Limb (tissue), 2 donors: ENCODE results near the gene SETBP1.

Source experiments
- DNase-seq, 2 donors: peaks; one replicate each; pipeline ENCODE4 v3.0.0-alpha.2; 2016; ENCODE audit errors: extremely low spot score in 2 of 2

The SETBP1 gene

GRCh38 chr18:44866103-44866502 is 185.4 kb downstream of the SETBP1 start:
- DNase-seq, result no peak

- DNase-seq, result no peak
Measured at GRCh38 chr18:44869533-44869932, 188.8 kb downstream of the SETBP1 start.

- DNase-seq, result no peak
Measured at GRCh38 chr18:44870631-44871502, 190.2 kb downstream of the SETBP1 start.

- no peak for DNase-seq
Measured at GRCh38 chr18:44871771-44872170, 191.1 kb downstream of the SETBP1 start.

GRCh38 chr18:44876024-44876423 is 195.3 kb downstream of the SETBP1 start:
- no peak for DNase-seq

DNA sequence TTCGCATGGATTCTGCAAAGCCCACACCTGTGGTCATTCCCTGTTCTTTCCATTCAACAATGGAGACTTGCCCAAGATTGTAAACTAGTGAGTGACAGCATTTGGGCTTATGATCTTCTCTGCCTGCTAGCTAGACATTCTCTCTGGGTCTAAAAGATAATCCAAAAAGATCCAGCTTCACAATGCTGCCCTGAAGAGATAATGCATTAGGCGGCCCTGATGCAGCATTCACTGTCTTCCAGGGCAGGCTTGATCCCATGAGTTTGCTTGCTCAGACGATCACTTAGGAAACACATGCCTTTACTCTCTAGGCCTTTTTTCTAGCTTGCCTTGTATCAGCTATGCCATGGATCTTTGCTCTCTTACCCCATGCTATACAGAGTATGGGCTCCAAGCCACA is 196.1 kb downstream of the SETBP1 start:
- DNase-seq, result no peak

GRCh38 chr18:44878335-44878734 is 197.6 kb downstream of the SETBP1 start:
- DNase-seq, result no peak

GRCh38 chr18:44880170-44880569 is 199.5 kb downstream of the SETBP1 start:
- DNase-seq, result no peak

DNA sequence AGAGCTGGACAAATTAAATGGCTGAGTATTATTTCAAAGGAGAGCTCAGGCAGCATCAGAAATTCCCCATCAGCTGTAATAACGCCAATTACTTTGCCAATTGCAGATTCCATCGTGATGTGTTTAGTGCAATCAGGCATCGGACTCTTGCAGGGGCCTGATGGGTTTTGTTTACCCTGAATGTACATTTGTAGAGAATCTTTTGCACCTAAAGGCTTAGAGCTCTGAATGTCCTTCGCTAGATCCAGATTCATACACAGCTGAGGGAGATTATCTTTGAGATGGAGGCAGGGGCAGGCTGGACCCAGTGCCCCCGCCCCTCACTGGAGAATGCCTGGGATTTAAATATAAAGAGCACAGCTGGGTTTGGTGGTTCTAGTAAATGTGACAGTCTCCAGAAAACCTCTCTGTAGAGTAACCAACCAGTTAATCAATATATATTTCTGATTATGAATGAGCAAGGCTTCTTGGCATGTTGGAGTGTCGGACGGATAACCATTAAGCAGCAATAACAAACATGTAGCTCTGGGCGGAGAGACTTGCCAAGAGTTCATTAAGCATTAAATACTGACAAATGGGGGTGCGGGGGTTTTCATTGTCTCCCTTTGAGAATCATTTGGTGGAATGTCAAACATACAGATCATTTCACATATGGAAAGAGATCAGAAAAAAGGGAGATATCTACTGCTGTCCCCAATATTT is 200.9 kb downstream of the SETBP1 start:
- DNase-seq, result no peak

GRCh38 chr18:44882163-44882868 is 201.6 kb downstream of the SETBP1 start:
- DNase-seq, result no peak

DNA sequence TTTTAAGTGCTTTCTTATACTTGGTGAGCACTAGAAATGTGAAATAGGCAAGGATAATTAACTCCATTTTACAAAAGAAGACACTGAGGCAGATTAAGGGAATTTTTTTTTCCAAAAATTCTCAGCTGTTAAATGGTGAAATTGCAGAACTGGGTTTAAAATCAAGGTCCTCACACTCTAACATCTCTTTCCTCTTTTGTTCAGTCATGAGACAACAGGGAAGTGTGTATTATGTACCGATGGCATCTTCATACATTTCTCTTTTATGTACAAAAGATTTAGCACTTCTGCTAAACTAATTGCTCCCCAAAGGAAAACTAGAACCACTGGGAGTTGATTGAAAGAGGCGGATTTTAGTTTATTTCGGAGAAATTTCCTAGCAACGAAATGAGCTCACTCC is 203.0 kb downstream of the SETBP1 start:
- DNase-seq, result no peak

- DNase-seq, result no peak
Measured at GRCh38 chr18:44884431-44884830, 203.7 kb downstream of the SETBP1 start.

GRCh38 chr18:44885507-44885906 is 204.8 kb downstream of the SETBP1 start:
- no peak for DNase-seq

- DNase-seq, result no peak
Measured at GRCh38 chr18:44887227-44887631, 206.5 kb downstream of the SETBP1 start.

GRCh38 chr18:44889111-44889510 is 208.4 kb downstream of the SETBP1 start:
- DNase-seq, result no peak

GRCh38 chr18:44893045-44893706 is 212.5 kb downstream of the SETBP1 start:
- no peak for DNase-seq

DNA sequence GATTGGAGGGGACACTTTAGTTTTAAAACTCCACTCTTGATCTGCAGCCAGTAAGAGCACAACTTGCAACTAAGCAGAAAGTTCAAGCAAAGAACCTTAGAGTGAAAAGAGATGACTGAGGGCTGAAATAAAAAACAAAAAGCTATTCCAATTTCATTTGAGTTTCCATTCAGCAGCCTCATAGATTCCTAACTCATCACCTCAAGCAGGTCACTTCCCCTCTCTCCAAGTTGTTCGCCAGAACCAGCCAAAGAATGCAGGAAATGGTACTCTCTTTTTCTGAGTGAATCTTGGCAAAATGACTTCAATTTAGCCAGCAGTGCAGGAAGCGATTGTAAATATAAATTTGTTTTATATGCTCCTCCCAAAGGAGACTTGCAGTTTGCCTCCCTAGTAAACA is 213.3 kb downstream of the SETBP1 start:
- no peak for DNase-seq

DNA sequence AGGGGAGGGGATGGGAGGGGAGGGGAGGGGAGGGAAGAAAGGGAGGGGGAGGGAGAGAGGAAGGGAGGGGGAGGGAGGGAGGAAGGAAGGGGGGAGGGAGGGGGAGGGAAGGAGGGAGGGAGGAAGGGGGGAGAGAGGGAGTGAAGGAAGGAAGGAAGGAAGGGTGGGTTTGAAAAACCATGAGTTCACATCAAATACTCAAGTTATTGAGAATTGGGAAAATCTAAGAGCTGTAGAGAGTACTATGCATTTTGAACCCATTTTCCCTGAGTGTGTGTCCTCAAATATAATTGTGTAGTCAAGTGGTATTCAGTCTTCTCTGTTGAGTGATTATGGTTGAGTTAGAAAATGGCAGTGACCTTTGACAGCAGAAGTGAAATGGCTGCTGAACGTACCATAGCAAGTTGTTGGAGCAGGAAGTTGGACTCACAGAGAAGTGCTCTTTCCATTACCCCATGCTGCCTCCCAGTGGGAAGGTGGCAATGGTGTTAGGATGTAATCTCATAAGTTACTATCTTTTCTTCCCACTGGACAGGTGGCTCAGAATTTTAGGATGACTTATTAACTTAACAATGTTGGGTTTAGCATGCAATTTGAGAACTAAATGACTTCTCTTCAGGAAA is 214.6 kb downstream of the SETBP1 start:
- DNase-seq, result no peak

GRCh38 chr18:44896846-44897245 is 216.2 kb downstream of the SETBP1 start:
- no peak for DNase-seq

DNA sequence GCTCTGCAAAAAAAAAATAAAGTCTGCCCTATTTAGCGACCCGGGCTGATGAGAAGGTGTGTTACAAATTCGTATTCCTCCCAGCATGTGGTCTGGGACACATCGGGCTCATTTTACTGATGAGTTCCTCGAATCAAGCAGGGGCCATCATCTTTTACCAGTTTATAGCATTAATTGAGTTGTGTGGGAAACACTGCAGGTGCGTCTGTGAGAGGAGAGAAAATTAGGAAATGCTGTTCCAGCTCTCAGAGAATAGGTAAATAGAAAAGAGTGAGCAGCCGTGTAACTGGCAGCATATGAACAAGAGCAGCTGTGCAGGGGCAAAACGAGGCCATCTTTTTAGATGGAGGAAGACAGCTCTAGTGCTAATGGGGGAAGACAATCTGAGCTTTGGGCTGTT is 216.7 kb downstream of the SETBP1 start:
- DNase-seq, result no peak

GRCh38 chr18:44897816-44898215 is 217.1 kb downstream of the SETBP1 start:
- no peak for DNase-seq
